BJ (cell line): ENCODE measurements around the gene TANC1. TPM values are rescaled to one million over a fixed set of nuclear protein-coding genes. Genes with fewer than 3 reads are reported as not detected.

ENCODE experiments used
- CTCF ChIA-PET: fragments of 350-600 bp; formaldehyde crosslinking; extraction: SDS; loops from one replicate; lab custom pipeline; 2021; ENCODE audit warnings: antibody characterized with exemption, inconsistent platforms; lab: Yijun Ruan, JAX
- POLR2A ChIA-PET: fragments of 300-600 bp; sonication (Branson Sonifier 250); formaldehyde crosslinking; extraction: SDS; loops from one replicate; lab custom pipeline; 2021; ENCODE audit warnings: antibody characterized with exemption; lab: Charles Lee
- DNase-seq: peaks from one replicate; pipeline ENCODE4 v3.0.0-alpha.2; 2011; ENCODE audit warnings: low read depth
- H3K27me3 ChIP-seq: 2 replicates; pipeline ENCODE4 v1.6.0; 2011; ENCODE audit warnings: low read length; ENCODE audit not compliant: control insufficient read depth, insufficient read depth
- H3K36me3 ChIP-seq: 2 replicates; pipeline ENCODE4 v1.5.1; 2011; ENCODE audit warnings: low read length; ENCODE audit not compliant: control insufficient read depth, insufficient read depth
- H3K4me3 ChIP-seq: 2 replicates; pipeline ENCODE4 v1.5.1; 2011; ENCODE audit warnings: low read depth, mild to moderate bottlenecking, control low read depth, low read length
- CTCF ChIP-seq: IDR thresholded peaks from 2 replicates; pipeline ENCODE4 v1.5.1; 2011; ENCODE audit warnings: low read depth, mild to moderate bottlenecking, control low read depth, inconsistent platforms, low read length, moderate library complexity; ENCODE audit not compliant: insufficient read depth
- polyA plus RNA-seq: library from polyadenylated mRNA; depleted of rRNA; stranded (reverse); fragments of >200 nt; gene quantifications from 2 replicates; pipeline ENCODE4 v1.2.3, GENCODE V29; 2011

The TANC1 gene
- polyA plus RNA-seq, 1 experiment = 22.0 TPM

- DNase-seq = no peak
- Histone ChIP-seq H3K36me3 (no peaks in the 10 kb centered on the region), H3K27me3 (no peaks in the 10 kb centered on the region), H3K4me3 (no peak overlapping the region)
- TF ChIP-seq CTCF = no peak
- CTCF ChIA-PET = interaction anchor here (0.9 kb wide), 1 partner anchor 9 kb away, joined by 4 read pairs; no protein-coding TSS in a partner anchor
- POLR2A ChIA-PET = no interaction called here
Measured at GRCh38 chr2:158995677-158996049, 27.2 kb downstream of the TANC1 start.

- ChIA-PET POLR2A (no interaction called here), CTCF (interaction anchor here (0.6 to 1.3 kb wide), 8 partner anchors 10 to 2000 kb away, joined by 3 to 6 read pairs (median 4); no protein-coding TSS in a partner anchor)
Measured at GRCh38 chr2:158996378-158996993, 28.0 kb downstream of the TANC1 start.

GRCh38 chr2:158997037-158997790, 28.8 kb downstream of the TANC1 start:
- Histone ChIP-seq H3K4me3 (no peak overlapping the region), H3K36me3 (peaks cover 2% of the 10 kb centered on the region; the same call in 1 of the 2 replicates), H3K27me3 (no peaks in the 10 kb centered on the region)
- POLR2A ChIA-PET = interaction anchor here (0.6 kb wide), 1 partner anchor 11 kb away, joined by 4 read pairs; no protein-coding TSS in a partner anchor
- no peak for DNase-seq
- CTCF ChIA-PET = interaction anchor here (0.6 to 1.3 kb wide), 8 partner anchors 10 to 1999 kb away, joined by 3 to 6 read pairs (median 4); no protein-coding TSS in a partner anchor
- no peak for TF ChIP-seq CTCF

More at GRCh38 chr2:158996378-158996993, 28.0 kb downstream of the TANC1 start:
- TF ChIP-seq CTCF = no peak
- DNase-seq = no peak
- Histone ChIP-seq H3K27me3 (no peaks in the 10 kb centered on the region), H3K4me3 (no peak overlapping the region), H3K36me3 (no peaks in the 10 kb centered on the region)

GRCh38 chr2:158998551-158999248, 30.3 kb downstream of the TANC1 start:
- ChIA-PET POLR2A (no interaction called here), CTCF (no interaction called here)
- H3K27me3 ChIP-seq = no peaks in the 10 kb centered on the region
- H3K36me3 ChIP-seq = peaks cover 2% of the 10 kb centered on the region; the same call in 1 of the 2 replicates
- no peak for DNase-seq
- H3K4me3 ChIP-seq = no peak overlapping the region
- TF ChIP-seq CTCF = no peak
